ENCODE data around the gene GABBR2. TPM values are rescaled to one million over a fixed set of nuclear protein-coding genes. Genes with fewer than 3 reads are reported as not detected.

GABBR2 gene
- total RNA-seq, 1 experiment from 2014 or later, result 0.23 TPM

DNA sequence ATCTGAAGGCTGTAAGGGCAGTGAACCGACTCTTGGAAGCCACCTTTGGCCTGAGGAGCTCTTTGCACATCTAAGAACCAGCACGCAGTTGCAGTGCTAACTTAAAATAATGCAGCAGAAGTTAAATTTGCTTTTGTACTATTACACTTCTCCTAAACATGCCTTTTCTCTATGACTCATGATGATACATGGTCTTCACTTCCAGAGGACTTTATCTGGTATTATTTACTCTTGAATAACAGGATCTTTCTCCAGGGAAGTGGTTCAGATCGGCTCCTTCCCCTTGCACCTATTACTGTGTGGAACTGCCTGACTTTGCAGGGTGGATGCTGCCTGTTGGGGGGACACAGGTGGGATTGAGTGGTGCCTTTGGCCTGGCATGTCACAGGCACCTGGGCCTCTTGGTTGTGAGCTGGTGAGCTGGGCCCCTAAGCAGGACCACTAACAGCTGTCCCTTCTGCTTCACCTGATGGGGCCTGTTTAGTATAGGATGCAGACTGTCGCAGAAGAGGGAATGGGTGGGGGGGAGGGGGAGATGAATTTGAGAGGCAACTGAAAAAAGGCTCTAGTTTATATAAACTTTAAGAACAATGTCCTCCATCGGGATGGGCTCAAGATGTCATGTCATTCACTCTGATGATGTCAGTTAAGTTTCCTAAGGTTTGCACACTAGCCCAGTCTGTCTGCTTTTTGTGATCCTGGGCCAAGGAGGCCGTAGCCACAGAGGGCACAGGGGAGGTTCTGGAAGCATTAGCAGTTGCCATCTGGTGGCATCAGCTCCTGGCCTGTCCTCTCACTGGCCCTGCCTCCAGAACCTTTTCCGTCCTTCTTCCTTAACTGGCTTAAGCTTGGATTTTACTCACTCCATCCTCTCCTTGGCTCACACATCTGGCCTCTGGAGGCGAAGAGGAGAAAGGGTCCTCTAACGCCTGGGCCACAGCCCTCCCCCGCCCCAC lies 33.9 kb upstream of the GABBR2 start:
- no peak overlapping the region for H3K27ac Mint-ChIP-seq (ENCODE audit: unreplicated experiment)
- Histone ChIP-seq H3K4me1 (no peaks in the 10 kb centered on the region), H3K27me3 (replicated peaks; ENCODE audit: control insufficient read depth, insufficient read depth, low read length) (no peaks in the 10 kb centered on the region), H3K9me3 (no peaks in the 10 kb centered on the region), H3K4me3 (ENCODE audit: low read depth, low read length) (no peak overlapping the region), H3K36me3 (ENCODE audit: control insufficient read depth, insufficient read depth, low read length) (no peaks in the 10 kb centered on the region)
- no peaks in the 10 kb centered on the region for H3K36me3 Mint-ChIP-seq (ENCODE audit: insufficient read depth, unreplicated experiment)
- ChIA-PET CTCF (no interaction called here), POLR2A (no interaction called here)
- H3K4me3 Mint-ChIP-seq (ENCODE audit: unreplicated experiment), result no peak overlapping the region
- intact Hi-C loops (cut with micrococcal nuclease; ENCODE audit: unreplicated experiment), result no loop called here
- no peaks in the 10 kb centered on the region for H3K9me3 Mint-ChIP-seq (ENCODE audit: unreplicated experiment)
- no peaks in the 10 kb centered on the region for H3K4me1 Mint-ChIP-seq (ENCODE audit: low read depth, unreplicated experiment)
- BruUV-seq (replicated peaks), result no TSS peak
- TF ChIP-seq, protein P1, sequence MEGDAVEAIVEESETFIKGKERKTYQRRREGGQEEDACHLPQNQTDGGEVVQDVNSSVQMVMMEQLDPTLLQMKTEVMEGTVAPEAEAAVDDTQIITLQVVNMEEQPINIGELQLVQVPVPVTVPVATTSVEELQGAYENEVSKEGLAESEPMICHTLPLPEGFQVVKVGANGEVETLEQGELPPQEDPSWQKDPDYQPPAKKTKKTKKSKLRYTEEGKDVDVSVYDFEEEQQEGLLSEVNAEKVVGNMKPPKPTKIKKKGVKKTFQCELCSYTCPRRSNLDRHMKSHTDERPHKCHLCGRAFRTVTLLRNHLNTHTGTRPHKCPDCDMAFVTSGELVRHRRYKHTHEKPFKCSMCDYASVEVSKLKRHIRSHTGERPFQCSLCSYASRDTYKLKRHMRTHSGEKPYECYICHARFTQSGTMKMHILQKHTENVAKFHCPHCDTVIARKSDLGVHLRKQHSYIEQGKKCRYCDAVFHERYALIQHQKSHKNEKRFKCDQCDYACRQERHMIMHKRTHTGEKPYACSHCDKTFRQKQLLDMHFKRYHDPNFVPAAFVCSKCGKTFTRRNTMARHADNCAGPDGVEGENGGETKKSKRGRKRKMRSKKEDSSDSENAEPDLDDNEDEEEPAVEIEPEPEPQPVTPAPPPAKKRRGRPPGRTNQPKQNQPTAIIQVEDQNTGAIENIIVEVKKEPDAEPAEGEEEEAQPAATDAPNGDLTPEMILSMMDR (IDR thresholded peaks at IDR 0.05; ENCODE audit: insufficient read depth in 1 of 2, low read depth in 1 of 2, low read length in 1 of 2, severe bottlenecking in 1 of 2, unreplicated experiment in 1 of 2), result no peak
- no peaks in the 10 kb centered on the region for H3K27me3 Mint-ChIP-seq (ENCODE audit: insufficient read depth, unreplicated experiment)
- DNase-seq, result no peak

DNA sequence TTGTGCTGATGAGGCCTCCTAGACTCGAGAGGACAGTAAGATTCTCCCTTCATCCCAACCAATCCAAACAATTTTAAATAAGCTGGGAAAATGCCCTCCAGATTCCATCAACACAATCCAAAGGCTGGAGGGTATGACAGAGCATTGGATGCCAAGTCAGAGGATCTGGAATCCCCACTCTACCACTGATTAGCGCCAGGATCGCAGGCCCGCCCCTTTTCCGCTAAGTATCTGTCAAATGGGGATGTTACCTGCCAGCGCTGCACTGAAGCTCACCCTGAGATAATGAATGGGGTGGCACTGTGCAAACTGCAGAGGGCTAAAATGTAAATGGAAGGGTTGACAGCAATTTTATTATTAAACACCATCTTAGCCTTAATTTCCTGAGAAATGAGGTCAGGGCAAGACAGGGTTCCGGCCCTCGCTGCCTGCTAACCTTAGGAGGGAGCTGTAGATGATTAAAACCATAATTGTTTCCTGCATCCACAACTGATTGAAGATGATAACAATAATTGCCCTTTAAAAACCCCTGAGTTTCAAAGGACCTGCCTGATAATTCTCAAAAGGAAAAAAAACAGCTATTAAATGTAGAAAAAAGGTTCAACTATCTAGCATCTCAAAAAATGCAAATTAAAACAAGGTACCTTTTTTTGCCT lies 31.6 kb upstream of the GABBR2 start:
- BruUV-seq (replicated peaks), result no TSS peak
- no peak overlapping the region for H3K4me3 ChIP-seq (ENCODE audit: low read depth, low read length)
- Mint-ChIP-seq H3K27ac (ENCODE audit: unreplicated experiment) (no peak overlapping the region), H3K36me3 (ENCODE audit: insufficient read depth, unreplicated experiment) (no peaks in the 10 kb centered on the region), H3K27me3 (ENCODE audit: insufficient read depth, unreplicated experiment) (no peaks in the 10 kb centered on the region), H3K4me3 (ENCODE audit: unreplicated experiment) (no peak overlapping the region), H3K4me1 (ENCODE audit: low read depth, unreplicated experiment) (no peaks in the 10 kb centered on the region), H3K9me3 (ENCODE audit: unreplicated experiment) (no peaks in the 10 kb centered on the region)
- H3K27me3 ChIP-seq (replicated peaks; ENCODE audit: control insufficient read depth, insufficient read depth, low read length), result no peaks in the 10 kb centered on the region
- no peaks in the 10 kb centered on the region for H3K9me3 ChIP-seq
- ChIA-PET POLR2A (no interaction called here), CTCF (no interaction called here)
- DNase-seq, result no peak
- TF ChIP-seq, protein P1 (IDR thresholded peaks at IDR 0.05; ENCODE audit: insufficient read depth in 1 of 2, low read depth in 1 of 2, low read length in 1 of 2, severe bottlenecking in 1 of 2, unreplicated experiment in 1 of 2), result no peak
- intact Hi-C loops (cut with micrococcal nuclease; ENCODE audit: unreplicated experiment), result no loop called here
- no peaks in the 10 kb centered on the region for H3K4me1 ChIP-seq
- H3K36me3 ChIP-seq (ENCODE audit: control insufficient read depth, insufficient read depth, low read length), result 0 out of 2 replicates have a peak, but pooled peaks cover 1% of the 10 kb centered on the region

DNA sequence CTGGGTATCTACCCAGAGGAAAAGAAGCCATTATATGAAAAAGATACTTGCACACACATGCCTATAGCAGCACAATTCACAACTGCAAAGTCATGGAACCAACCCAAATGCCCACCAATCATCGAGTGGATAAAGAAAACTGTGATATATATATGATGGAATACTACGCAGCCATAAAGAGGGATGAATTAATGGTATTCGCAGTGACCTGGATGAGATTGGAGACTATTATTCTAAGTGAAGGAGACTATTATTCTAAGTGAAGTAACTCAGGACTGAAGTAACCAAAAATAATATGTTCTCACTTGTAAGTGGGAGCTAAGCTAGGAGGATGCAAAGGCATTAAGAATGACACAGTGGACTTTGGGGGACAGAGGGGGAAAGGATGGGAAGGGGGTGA lies 30.0 kb upstream of the GABBR2 start:
- POLR2A ChIA-PET, result no interaction called here
- Histone ChIP-seq H3K4me3 (ENCODE audit: low read depth, low read length) (no peak overlapping the region), H3K36me3 (ENCODE audit: control insufficient read depth, insufficient read depth, low read length) (0 out of 2 replicates have a peak, but pooled peaks cover 1% of the 10 kb centered on the region), H3K4me1 (no peaks in the 10 kb centered on the region), H3K9me3 (no peaks in the 10 kb centered on the region), H3K27me3 (replicated peaks; ENCODE audit: control insufficient read depth, insufficient read depth, low read length) (no peaks in the 10 kb centered on the region)
- TF ChIP-seq, protein P1 (IDR thresholded peaks at IDR 0.05; ENCODE audit: insufficient read depth in 1 of 2, low read depth in 1 of 2, low read length in 1 of 2, severe bottlenecking in 1 of 2, unreplicated experiment in 1 of 2), result no peak
- no peak overlapping the region for H3K4me3 Mint-ChIP-seq (ENCODE audit: unreplicated experiment)
- DNase-seq, result no peak
- BruUV-seq (replicated peaks), result no TSS peak
- H3K4me1 Mint-ChIP-seq (ENCODE audit: low read depth, unreplicated experiment), result no peaks in the 10 kb centered on the region
- no peaks in the 10 kb centered on the region for H3K27me3 Mint-ChIP-seq (ENCODE audit: insufficient read depth, unreplicated experiment)
- no peaks in the 10 kb centered on the region for H3K9me3 Mint-ChIP-seq (ENCODE audit: unreplicated experiment)
- no peak overlapping the region for H3K27ac Mint-ChIP-seq (ENCODE audit: unreplicated experiment)
- CTCF ChIA-PET, result no interaction called here
- no peaks in the 10 kb centered on the region for H3K36me3 Mint-ChIP-seq (ENCODE audit: insufficient read depth, unreplicated experiment)
- intact Hi-C loops (cut with micrococcal nuclease; ENCODE audit: unreplicated experiment), result no loop called here

Data from Caco-2 (cell line).